ENCODE measurements around the gene ZNF774.
A peak's percentile ranks its signal among the peaks of the same experiment; 100 is the strongest.

DNA sequence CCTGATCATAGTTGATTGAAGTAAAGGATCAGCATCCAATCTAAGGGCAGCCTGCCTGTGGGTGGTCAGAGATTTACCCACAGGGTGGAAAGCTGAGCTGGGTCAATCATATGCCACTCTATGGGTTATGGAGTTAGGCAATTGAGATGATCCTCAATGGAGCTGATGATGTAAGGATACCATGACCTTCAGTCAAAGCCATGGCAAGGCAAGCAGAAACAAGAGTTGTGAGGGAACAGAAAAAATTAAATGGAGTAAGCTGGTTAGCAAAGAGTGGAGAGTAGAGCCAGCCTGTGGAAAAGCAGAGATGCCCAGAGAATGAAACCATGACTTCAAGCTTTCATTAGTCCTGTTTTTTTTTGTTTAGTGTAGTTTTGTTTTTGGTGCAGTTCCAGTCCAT, 30.2 kb downstream of the ZNF774 start:
- no peak for TF ChIP-seq POLR2A (IDR thresholded peaks at IDR 0.05)
- TF ChIP-seq, protein P1, sequence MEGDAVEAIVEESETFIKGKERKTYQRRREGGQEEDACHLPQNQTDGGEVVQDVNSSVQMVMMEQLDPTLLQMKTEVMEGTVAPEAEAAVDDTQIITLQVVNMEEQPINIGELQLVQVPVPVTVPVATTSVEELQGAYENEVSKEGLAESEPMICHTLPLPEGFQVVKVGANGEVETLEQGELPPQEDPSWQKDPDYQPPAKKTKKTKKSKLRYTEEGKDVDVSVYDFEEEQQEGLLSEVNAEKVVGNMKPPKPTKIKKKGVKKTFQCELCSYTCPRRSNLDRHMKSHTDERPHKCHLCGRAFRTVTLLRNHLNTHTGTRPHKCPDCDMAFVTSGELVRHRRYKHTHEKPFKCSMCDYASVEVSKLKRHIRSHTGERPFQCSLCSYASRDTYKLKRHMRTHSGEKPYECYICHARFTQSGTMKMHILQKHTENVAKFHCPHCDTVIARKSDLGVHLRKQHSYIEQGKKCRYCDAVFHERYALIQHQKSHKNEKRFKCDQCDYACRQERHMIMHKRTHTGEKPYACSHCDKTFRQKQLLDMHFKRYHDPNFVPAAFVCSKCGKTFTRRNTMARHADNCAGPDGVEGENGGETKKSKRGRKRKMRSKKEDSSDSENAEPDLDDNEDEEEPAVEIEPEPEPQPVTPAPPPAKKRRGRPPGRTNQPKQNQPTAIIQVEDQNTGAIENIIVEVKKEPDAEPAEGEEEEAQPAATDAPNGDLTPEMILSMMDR (IDR thresholded peaks at IDR 0.05), result peak in 1 of 12 donors; percentile 14

Data from heart left ventricle (tissue), 13 donors.